Measurements from ENCODE around the gene IL1RAPL2.

GRCh38 chrX:105209406-105209805 lies 643.4 kb downstream of the IL1RAPL2 start:
- TF ChIP-seq CTCF (IDR thresholded peaks at IDR 0.05) (no peak), POLR2A (IDR thresholded peaks at IDR 0.05) (no peak)
